CD4-positive, alpha-beta T cell treated with Interleukin-21 for 1 hour (primary cell): Measurements from ENCODE around the gene PSTPIP1.
A peak's percentile ranks its signal among the peaks of the same experiment; 100 is the strongest.

Source experiments
- DNase-seq: peaks from one replicate; pipeline ENCODE4 v3.0.0-alpha.2; 2020

PSTPIP1 gene

DNA sequence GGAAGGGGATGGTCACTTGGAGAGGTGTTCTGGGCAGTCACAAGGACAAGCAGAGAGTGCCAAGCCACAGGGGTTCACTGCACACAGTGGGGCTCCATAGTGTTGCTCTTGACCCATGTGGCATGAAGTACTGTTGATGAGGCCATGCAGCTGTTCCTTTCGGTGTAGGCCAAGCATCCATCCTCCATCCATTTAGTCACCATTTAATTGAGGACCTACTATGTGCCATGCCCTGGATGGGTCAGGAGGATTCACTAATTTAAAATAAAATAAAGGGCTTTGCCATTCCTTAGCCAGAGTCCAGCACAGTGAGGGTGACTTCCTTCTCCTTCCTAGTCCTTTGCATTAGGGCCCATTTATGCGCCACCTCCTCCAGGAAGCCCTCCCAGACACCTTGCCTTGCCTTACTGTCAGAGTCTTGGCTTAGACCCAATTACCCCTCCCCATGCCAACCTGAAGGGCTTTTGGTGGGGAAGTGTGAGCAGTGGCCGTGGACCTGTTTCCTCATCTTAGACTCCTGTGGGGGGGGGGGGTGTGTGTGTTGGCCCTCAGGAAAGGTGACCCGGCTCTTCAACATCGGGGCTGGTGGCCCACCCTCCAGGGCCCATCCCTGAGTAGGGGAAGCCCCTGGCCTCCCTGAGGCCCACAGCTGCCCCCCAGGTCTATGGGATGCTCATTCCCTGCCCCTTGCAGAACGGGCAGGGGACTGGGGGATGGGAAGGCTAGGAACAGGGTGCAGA, 25.6 kb downstream of the PSTPIP1 start:
- DNase-seq: no peak

DNA sequence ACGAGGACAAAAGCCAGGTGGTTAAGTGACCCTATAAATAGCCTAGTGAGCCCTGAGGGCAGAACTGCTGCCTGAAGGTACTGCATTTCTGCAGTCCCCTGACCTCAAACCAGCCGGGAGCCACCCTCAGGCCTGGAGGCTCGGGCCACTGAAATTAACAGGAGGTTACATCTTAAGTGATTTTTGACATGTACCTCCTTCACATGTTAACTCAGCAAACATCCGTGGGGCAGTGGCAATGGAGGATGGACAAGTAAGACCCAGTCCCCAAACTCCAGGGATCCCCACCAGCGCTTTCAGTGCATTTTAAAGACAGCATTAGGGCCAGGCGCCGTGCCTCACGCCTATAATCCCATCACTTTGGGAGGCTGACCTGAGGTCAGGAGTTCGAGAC, 26.2 kb downstream of the PSTPIP1 start:
- no peak for DNase-seq

DNA sequence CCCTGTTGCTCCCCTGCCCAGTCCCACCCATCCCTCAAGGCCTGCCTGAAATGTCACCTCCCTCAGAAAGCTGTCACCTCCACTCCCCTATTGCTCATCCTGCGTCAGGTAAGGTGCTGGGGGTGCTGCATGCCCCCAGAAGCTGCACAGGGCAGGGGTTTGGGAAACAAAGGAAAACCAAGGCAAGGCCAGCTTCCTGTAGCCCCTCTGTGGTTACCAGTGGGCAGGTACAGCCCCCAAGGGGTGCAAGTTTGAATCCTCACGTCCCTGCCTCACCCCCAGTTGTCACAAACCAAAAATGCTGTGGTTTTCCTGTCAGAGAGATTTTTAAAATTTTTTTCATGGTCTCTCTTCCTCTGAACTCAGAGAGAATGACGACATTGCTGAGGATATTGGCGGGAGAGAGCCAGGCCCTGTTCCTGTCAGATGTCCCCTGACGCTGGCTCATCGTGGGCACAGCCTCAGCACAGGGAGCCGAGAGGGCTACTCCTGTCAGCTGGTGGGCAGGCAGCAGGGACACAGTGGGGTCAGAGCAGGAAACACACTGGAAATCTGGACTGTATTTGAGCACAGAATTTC, 27.0 kb downstream of the PSTPIP1 start:
- peak; percentile 69 for DNase-seq

GRCh38 chr15:77022646-77023575, 28.0 kb downstream of the PSTPIP1 start:
- no peak for DNase-seq

GRCh38 chr15:77023576-77024272, 28.8 kb downstream of the PSTPIP1 start:
- no peak for DNase-seq

GRCh38 chr15:77024273-77025082, 29.6 kb downstream of the PSTPIP1 start:
- DNase-seq: peak; percentile 67

DNA sequence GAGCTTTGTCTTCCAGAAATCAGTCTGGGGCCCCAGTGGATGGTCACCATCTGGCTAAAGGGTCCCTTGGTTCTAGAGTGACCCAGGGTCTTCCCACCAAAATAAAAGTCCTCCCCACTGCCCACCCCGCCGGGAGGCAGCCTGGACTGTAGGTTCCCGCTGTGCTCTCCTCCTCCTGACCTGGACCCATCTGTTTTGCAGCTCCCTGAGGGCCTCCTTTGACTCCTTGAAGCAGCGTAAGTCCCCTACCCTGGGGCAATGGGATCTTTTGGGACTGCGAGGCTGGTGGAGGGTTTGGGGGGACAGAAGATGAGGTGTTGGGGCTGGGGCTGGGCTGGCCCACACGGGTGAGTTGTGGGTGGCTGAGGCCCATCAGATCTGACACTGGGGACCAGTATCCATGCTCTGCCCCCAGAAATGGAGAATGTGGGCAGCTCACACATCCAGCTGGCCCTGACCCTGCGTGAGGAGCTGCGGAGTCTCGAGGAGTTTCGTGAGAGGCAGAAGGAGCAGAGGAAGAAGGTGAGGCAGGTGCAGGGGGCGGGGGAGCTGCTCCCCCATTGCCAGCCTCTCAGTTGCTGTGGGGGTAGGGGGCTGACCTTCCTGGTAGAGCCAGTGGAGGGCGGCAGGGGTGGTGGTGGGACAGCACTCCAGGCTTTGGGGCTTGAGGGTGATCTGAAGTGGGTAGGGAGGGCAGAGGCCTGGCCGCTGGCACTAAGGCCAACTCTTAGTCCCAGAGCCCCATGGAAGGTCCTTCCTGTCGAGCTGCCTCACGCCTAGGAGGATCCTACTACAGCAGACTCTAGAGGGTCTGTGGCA, 30.4 kb downstream of the PSTPIP1 start:
- DNase-seq: no peak

GRCh38 chr15:77025941-77026411, 31.1 kb downstream of the PSTPIP1 start:
- DNase-seq: no peak

- no peak for DNase-seq
Measured at GRCh38 chr15:77026501-77027110, 31.7 kb downstream of the PSTPIP1 start.

DNA sequence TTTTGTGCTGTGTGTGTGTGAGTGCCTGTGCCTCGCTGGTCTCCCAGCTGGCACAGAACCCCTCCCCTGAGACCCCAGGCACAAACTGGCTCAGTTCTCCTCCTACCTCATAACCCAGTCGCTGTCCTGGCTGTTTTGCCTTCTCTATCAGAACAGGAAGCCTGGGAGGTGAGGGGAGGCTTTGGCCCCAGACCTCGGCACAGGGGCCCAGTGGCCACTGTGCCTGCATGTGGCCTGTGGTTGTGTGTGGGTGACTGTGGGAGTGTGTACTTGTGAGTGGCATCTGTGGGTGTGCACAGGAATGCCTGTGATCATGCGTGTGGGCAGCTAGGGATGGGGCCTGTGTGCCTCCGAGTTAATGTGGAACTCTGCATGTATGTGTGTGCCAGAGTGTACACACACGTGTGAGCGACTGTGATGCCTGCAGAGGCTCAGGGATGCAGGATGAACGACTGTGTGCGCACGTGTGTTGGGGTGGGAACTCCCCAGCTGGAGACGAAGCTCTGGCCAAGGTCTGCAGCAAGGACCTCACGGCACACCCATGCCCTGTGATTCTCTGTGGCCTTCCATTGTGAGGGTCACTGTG, 32.3 kb downstream of the PSTPIP1 start:
- DNase-seq: no peak

GRCh38 chr15:77027697-77028450, 32.9 kb downstream of the PSTPIP1 start:
- no peak for DNase-seq

- DNase-seq: no peak
Measured at GRCh38 chr15:77028451-77029165, 33.7 kb downstream of the PSTPIP1 start.

DNA sequence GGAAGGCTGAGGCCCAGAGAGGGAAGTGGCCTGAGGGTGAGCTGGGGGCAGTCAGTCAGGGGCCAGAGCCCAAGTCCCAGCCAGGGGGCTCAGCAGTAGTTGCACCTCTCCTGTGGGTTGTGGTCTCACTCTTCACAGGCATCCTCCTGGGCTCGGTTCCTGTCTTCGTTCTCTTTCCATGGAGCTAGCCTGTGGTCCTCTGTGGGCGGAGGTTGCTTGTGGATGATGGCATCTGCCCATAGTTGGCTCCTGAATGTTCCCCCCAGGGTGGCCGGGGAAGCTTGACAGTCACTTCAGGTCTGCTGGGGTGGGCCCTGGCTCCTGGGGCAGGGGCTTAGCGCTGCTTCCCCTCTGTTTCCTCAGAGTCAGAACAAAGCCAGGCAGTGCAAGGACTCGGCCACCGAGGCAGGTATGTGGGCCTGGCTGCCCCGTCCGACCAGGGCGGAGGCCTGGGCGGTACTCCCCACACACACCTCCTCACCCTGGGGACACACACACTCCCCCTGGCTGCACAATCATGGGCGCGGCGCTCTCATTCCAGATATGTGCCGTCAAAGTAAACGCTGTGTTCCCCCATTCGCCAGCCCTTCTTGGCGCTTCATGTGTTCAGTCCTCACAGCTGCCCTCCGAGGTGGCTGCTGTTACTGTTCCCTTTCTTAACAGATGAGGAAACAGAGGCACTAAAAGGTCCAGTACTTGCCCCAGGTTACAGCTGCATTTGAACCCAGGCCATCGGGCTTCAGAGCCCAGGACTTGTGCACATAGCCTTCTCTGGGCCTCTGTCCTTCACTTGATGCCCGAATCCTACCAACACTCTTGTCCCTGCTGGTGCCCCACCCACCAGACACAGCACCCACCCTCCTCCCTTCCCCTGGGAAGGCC, 34.5 kb downstream of the PSTPIP1 start:
- no peak for DNase-seq

- DNase-seq: no peak
Measured at GRCh38 chr15:77030048-77030927, 35.4 kb downstream of the PSTPIP1 start.

GRCh38 chr15:77030928-77031375, 36.0 kb downstream of the PSTPIP1 start:
- no peak for DNase-seq

- no peak for DNase-seq
Measured at GRCh38 chr15:77031376-77032050, 36.6 kb downstream of the PSTPIP1 start.
